ENCODE measurements around the gene TMEM214.

TMEM214 gene

DNA sequence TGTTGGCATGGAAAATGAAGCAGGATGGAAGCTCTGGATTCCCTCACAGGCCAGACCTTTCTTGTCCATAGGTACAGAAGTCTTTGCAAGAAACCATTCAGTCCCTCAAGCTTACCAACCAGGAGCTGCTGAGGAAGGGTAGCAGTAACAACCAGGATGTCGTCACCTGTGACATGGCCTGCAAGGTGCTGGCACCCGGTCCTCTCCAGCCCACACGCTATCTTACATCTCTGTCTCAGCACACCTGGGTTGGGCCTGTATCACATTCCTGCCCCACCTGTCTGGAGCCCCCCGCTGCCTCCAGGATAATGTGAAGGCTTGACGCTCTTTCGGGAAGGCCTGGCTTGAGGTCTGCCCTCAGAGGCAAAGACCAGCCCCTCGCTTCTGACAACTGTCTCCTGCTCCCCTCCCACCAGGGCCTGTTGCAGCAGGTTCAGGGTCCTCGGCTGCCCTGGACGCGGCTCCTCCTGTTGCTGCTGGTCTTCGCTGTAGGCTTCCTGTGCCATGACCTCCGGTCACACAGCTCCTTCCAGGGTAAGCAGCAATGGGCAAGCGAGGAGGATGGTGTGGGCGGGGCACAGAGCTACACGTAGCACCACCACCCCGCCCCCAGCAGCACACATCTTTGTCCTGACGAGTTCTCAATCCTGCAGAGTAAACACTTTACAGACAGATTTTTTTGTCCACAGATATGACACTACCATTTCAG is 6.0 kb downstream of the TMEM214 start:
- no peak overlapping the region for H3K4me3 ChIP-seq (ENCODE audit: low read depth, low read length)
- TF ChIP-seq, protein P1, sequence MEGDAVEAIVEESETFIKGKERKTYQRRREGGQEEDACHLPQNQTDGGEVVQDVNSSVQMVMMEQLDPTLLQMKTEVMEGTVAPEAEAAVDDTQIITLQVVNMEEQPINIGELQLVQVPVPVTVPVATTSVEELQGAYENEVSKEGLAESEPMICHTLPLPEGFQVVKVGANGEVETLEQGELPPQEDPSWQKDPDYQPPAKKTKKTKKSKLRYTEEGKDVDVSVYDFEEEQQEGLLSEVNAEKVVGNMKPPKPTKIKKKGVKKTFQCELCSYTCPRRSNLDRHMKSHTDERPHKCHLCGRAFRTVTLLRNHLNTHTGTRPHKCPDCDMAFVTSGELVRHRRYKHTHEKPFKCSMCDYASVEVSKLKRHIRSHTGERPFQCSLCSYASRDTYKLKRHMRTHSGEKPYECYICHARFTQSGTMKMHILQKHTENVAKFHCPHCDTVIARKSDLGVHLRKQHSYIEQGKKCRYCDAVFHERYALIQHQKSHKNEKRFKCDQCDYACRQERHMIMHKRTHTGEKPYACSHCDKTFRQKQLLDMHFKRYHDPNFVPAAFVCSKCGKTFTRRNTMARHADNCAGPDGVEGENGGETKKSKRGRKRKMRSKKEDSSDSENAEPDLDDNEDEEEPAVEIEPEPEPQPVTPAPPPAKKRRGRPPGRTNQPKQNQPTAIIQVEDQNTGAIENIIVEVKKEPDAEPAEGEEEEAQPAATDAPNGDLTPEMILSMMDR (conservative IDR thresholded peaks at IDR 0.05; ENCODE audit: low read depth, low read length) = no peak
- no peak for DNase-seq (ENCODE audit: low read depth)

DNA sequence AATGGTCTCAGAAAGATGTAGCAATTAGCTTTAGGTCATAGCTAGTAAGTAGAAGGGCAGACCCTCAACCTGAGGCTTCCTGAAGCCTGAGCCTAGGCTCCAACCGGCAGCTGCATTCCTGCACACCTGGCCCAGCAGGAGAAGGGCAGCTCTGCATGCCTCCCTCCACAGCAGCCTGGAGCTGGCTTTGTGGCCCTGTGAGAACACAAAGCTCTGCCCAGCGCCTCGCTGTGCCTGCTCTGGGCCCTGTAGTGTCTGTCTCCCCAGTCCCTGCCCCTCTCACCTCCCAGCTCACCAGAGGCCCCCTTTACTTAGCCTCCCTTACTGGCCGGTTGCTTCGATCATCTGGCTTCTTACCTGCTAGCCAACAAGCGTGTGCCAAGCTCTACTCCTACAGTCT is 6.7 kb downstream of the TMEM214 start:
- TF ChIP-seq, protein P1 (conservative IDR thresholded peaks at IDR 0.05; ENCODE audit: low read depth, low read length) = no peak
- H3K4me3 ChIP-seq (ENCODE audit: low read depth, low read length) = no peak overlapping the region
- DNase-seq (ENCODE audit: low read depth) = no peak

DNA sequence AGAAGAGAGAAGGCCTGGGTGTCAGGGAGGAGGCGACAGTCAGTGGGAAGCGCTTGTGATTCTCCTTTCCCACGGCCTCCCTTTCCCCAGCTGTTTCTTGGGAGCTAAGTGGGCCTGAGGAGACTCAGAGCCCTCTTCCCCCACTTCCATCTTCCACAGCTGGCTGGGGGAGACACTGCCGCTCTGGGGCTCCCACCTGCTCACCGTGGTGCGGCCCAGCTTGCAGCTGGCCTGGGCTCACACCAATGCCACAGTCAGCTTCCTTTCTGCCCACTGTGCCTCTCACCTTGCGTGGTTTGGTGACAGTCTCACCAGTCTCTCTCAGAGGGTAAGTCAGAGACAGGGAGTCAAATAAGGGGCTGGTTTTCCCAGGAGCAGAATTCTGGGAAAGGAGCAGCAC is 7.1 kb downstream of the TMEM214 start:
- H3K4me3 ChIP-seq (ENCODE audit: low read depth, low read length) = no peak overlapping the region
- TF ChIP-seq, protein P1 (conservative IDR thresholded peaks at IDR 0.05; ENCODE audit: low read depth, low read length) = no peak
- no peak for DNase-seq (ENCODE audit: low read depth)

DNA sequence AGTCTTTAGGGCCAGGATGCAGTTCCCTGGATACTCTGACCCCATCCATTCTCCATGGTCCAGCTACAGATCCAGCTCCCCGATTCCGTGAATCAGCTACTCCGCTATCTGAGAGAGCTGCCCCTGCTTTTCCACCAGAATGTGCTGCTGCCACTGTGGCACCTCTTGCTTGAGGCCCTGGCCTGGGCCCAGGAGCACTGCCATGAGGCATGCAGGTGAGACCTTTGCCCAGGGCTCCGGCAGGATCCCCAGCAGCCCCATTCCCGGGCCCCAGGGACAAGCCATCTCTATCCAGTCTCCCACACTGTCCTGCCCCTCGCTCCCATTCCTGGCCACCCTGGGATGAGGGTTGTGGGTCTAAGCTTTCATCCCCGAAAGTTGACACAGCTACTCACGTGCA is 7.5 kb downstream of the TMEM214 start:
- TF ChIP-seq, protein P1 (conservative IDR thresholded peaks at IDR 0.05; ENCODE audit: low read depth, low read length) = no peak
- no peak for DNase-seq (ENCODE audit: low read depth)
- H3K4me3 ChIP-seq (ENCODE audit: low read depth, low read length) = no peak overlapping the region

DNA sequence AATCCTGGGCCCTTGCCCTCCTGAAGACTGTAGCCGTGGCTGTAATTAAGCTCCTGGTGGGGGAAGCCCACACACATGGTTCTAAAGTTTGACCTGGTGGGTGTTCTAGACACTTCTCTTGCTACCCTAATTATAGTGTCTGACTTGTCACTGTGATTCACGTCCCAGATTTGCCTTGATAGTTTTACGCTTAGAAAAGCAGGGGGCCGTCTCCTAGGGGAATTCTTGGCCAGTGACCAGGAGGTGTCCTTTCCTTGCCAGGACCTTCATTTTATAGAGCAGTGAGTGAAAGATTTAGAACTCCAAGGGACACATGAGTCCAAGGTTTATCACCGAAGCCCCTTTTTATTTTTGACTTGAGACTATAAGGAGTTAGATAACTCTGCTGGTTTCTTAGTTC is 9.0 kb downstream of the TMEM214 start:
- H3K4me3 ChIP-seq (ENCODE audit: low read depth, low read length) = no peak overlapping the region
- TF ChIP-seq, protein P1 (conservative IDR thresholded peaks at IDR 0.05; ENCODE audit: low read depth, low read length) = no peak
- DNase-seq (ENCODE audit: low read depth) = no peak

DNA sequence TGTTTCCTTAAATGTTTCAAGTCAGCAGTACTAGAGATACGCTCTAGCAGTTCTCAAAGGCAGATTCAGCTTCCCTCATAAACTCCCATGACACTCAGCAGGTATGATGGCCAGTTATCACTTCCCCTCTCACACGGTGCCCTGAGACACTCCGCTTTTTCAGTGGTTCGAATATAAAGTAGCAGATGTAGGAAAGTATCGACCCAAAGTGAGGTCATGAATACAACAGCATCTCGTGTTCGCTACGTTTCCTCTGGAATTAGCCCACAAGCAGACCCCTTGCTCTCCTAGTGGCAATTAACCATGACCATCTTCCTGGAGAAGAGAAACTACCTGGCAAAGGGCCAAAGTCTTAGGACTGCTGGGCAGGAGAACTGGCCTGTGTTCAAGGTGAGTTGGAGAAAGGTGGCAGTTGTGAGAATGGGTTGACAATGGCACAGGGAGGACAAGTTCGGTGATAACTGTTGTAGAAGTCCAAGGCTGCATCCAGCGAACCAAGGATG is 9.4 kb downstream of the TMEM214 start:
- TF ChIP-seq, protein P1 (conservative IDR thresholded peaks at IDR 0.05; ENCODE audit: low read depth, low read length) = no peak
- DNase-seq (ENCODE audit: low read depth) = no peak
- no peak overlapping the region for H3K4me3 ChIP-seq (ENCODE audit: low read depth, low read length)
